ENCODE data around the gene LAMTOR4.
A peak's percentile ranks its signal among the peaks of the same experiment; 100 is the strongest.

LAMTOR4 gene

GRCh38 chr7:100153708-100154535, 5.2 kb downstream of the LAMTOR4 start:
- no peak for DNase-seq (ENCODE audit: low spot score)

DNA sequence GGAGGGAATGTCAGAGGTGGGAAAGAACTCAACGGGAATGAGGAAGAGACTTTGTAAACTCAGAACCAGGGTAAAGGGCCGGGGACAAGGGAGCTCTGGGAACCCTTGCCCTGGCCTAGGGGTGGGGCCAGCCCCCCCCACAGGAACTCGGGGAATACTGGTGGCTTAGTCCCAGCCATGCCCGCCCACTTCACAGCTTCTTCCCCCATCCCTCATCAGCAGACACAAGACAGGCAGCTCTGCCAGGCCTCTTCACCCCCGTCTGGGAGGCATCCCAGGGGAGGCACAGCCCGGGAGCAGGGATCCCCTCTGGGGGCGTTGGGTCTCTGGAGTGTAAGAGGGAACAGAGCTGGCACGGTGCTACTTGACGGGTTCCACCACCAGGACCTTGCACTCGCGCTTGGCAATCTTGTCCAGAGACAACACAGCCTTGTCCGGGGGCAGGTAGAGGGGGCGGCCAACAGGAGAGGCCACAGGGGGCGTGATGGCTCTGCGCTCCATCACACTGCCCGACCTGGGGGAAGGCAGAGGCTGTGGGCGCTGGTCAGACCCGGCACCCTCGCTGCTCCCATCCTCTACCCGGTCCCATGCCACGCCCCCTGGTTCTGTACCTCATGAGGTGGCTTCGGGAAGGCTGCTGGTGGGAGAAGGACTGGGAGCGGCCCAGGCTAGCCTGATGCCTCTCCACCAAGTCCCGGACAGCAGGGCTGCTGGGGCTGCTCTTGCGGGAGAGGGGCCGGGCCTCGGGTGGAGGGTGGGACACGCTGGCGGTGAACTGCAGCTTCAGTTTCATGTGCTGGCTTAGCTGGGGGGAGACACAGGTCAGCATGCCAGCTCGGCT, 6.2 kb downstream of the LAMTOR4 start:
- no peak for DNase-seq (ENCODE audit: low spot score)

DNA sequence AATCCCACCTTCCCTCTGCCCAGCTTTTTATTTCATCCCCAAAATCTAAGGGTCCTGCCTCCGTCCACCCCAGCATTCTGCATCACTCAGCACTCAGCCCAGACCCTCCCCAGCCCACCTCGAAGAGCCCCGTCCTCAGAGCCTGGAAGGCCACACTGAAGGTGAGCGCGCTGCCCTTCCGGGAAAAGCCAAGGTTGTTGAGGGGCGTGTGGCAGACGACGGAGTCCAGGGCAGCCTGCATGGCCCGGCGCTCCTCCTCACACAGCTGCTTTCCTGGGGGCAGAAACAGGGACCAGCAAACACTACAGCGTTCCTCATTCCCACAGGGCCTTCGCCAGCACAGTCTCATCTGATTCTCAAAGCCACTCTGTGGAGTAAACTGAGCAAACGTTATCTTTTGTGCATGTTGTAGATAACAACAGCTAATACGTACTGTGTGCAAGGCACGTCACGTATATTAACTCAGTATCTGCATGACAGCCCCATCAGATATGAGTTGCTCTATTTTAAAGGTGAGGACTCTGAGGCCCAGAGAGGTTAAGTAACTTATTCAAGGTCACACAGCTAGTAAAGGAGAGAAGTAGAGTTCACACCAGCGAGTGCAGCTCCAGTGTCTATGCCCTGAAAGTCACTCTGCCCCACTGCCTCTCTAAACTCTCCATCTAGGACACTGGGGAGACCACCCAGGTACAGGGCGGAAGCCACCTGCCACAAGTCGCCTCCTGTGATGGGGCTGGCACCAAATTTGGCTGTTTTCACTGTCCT, 7.0 kb downstream of the LAMTOR4 start:
- DNase-seq (ENCODE audit: low spot score): no peak

DNA sequence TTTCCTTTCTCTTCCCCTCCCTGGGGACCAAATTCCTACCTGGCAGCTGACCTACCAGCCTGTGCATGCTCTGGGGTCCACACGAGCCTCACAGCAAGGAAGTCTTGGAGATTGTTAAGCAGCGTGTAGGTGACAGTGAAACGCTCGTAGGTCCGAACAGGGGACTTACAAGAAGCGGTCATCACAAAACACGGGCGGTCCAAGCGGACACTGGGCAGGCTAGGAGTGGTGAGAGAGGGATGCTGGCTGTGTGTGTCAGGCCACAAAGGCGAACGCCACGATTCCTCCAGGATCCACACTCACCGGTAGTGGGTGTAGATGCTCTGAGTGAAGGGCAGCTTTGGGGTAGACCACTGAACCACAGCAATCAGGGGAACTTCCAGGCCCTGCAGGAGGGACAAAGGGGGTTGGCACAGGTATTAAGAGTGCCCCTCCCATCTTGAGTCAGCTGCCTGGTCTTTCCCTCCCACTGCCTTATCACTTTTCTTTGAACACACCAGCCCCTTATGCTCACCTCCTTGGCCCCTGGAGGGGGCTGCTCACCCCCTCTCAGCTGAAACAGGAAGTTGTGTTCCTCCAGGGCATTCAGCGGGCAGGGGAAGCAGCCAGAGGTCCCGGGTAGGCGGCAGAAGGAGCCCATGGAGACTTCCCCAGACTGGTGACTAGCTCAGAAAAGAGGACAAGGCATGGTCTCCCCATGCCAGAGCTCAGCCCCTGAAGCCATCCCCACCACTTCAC, 7.8 kb downstream of the LAMTOR4 start:
- DNase-seq (ENCODE audit: low spot score): no peak

DNA sequence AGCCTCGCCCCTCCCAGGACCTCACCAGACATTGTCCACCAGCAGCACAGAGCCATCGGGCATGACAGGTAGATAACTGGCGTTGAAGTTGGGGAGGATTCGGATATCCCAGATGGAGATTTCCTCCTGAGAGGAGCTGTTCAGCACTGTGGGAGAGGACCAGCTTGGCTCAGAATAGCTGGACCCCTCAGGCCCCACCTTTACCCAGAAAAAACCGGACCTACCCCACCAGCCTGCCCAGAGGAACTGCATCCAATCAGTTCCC, 8.3 kb downstream of the LAMTOR4 start:
- DNase-seq (ENCODE audit: low spot score): no peak

GRCh38 chr7:100157334-100158228, 8.9 kb downstream of the LAMTOR4 start:
- peak; percentile 68 for DNase-seq (ENCODE audit: low spot score)

DNA sequence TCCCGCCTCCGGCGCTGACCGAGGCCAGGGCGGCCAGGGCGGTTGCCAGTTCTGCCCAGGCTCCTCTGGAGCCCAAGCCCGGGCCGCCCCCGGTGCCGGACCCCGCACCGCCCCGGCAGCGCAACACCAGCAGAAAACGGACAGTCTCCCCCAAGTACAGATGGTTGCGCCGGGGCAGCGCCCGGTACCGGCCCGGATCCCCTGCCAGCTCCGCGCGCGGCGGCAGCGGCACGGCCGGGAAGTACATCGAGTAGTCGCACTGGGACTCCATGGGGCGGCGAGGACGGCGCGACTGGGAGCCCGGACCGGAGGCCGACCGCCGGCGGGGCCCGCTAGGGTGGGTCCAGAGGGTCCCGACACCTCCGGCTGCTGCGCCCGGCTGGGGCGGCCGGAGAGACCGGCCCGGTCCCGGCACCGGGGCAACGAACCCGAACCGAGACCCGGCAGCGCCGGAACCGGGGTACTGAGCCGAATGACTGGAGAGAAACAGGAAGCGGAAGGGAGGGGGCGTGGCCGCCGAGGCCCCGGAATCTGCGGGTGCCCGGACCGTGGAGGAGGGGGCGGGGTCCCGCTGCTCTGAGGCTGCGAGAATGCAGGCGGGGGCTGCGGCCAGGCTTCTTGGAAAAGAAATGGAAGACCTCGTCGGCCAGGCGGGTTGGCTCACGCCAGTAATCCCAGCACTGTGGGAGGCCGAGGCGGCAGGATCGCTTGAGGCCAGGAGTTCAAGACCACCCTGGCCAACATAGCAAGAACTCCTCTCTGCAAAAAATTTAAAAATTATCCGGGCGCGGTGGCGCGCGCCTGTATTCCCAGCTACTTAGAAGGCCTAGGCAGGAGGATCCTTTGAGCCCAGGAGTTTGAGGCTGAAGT, 9.7 kb downstream of the LAMTOR4 start, which contains the start of gene TRAPPC14:
TRAPPC14 (minus strand) TSS at position 495 of the 870 bp plus-strand sequence; CDS start at position 271, 224 bp downstream.
- peak; percentile 84 for DNase-seq (ENCODE audit: low spot score)

GRCh38 chr7:100159099-100159623, 10.4 kb downstream of the LAMTOR4 start:
- DNase-seq (ENCODE audit: low spot score): no peak

DNA sequence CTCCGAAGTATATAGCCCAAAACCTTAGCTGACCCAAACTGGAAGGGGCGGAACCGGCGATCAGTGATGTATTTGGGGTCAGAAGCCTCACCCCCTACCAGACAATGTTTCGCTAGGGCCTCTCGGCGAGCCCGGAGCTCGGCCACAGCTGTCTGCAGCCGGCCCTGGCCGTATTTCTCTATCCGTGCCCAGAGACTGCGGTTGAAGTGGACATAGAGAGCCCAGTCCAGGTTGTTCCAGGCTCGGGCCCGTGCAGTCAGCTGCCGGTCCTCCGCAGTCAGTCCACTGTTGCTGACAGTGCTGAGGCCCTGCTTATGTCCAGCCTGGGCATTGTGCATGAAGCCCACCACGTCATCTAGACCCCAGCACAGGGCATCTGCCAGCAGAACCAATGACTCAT, 11.3 kb downstream of the LAMTOR4 start:
- DNase-seq (ENCODE audit: low spot score): no peak

DNA sequence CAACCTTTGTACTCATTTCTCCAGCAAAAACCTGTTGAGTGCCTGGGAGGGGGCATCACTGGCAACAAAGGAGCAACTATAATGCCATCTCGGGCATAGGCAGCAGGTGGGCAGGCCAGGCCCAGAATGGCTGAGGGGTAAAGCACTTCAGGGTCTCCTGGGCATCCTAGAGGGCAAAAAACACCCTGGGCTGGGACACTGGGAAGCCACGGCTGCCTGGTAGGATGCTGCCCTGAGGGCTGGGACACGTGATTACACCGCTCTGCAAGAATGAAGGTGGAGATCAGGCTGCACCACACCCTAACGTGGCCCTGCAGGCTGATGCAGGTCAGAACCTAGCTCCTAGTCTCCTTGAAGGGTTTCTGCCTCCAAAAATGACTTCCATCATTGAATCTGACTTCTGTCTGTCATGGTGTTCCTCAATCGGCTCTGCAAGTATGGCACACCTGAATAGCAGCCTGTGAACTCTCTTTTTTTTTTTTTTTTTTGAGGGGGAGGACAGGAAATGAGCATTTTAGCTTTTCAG, 14.4 kb downstream of the LAMTOR4 start:
- no peak for DNase-seq (ENCODE audit: low spot score)

DNA sequence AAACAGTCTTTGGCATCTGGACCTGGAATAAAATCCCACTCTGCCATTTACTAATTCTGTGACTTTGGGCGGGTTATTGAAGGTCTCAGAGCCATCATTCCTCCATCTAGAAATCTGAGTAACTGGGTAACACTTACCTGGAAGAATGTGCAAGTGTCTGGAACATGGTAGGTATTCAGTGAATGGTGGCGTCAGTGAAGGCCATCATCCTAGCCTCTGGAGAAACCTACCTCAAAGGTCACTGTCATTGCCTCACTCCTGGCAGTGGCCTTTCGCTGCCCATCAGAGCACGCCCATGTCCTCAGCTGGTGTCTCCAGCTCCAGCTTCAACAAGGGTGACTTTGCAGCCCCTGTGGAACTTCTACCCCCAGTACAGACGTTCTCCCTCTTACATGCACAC, 15.2 kb downstream of the LAMTOR4 start:
- DNase-seq (ENCODE audit: low spot score): no peak

- DNase-seq (ENCODE audit: low spot score): no peak
Observed at GRCh38 chr7:100166317-100166940, 17.7 kb downstream of the LAMTOR4 start.

DNA sequence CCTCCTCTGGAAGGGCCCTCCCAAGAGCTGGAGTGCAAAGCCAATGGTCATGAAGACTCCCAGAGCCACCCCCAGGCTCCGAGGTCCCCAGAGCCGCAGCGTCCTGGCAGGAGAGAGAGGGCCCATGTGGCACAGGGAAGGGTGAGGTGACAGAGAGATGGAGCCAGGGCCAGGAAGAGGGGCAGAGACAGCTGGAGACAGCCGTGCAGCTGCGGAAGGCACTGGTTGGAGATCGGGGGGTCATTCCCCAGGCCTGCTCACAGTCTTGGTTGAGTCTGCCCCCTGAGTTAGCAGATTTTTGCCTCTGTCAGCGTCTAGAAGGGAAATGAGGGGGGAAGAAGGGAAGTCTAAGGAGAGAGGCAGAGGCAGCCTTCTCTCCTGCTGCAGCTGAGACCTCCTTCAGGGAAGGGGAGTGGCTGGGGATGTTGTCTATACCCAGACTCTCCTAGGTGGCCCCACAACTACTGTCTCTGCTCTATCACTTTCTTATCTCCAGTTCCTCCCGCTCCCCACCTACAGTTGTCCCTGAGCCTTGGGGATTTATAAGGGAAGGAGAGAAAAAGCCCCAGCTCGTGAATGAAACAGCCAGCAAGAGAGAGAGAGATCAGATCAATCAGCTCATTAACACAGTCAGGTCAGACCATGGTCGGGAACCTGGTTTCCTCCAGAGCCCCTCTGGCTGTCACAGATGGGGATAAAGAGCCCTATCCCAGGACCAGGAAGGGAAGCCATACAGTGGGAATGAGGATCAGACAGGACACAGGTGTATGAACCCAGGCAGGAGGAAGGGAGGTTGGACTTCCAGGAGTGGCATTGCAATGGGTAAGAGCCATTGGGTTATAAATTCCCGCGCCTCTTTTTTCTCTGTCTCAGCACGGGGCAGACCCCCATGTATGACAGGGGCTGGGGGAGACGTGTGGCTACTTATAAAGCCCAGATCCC, 18.5 kb downstream of the LAMTOR4 start:
- DNase-seq (ENCODE audit: low spot score): no peak

DNA sequence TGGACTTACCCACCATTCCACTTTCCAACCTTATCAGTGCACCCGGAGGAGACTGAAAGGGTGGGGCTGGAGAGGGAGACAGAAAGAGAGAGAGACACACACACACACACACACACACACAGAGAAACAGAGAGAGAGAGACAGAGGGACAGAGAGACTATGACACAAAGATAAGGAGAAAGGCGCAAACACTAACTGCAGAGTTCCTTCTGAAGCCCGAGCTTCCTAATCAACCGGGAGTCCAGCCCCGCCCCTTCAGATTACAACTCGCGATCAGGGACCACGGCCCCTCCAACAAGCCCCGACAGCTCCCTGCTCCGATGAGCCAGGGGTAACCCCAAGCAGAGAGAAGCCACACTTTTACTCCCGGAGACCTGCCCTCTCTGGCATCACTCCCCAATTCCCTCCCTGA, 19.2 kb downstream of the LAMTOR4 start:
- DNase-seq (ENCODE audit: low spot score): no peak

DNA sequence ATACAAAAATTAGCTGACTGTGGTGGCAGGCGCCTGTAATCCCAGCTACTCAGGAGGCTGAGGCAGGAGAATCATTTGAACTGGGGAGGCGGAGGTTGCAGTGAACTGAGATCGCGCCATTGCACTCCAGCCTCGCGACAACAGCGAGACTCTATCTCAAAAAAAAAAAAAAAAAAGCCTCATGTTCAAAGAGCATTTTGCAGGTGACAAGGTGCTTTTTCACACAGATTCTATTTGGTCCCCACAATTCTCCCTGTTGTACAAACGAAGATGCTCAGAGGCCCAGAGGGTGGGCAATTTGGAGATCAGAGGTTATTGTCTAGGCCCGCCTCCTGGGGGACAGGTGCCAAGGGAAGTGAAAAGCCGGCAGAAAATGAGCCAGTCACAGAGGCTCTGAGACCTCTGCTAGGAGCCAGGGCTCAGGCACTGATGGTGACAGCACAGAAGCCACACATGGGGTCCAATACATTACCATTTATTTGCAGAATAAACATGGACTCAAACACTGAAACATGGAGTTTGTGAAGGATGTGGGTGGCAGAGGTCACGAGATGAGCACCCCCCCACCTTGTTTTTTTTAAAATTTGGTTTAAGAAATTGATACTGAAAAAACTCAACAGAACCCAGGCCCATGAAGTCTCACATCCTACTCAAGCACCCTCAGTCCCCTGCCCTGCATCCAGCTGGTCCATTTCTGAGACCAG, 20.6 kb downstream of the LAMTOR4 start:
- no peak for DNase-seq (ENCODE audit: low spot score)

- DNase-seq (ENCODE audit: low spot score): no peak
Observed at GRCh38 chr7:100170101-100170897, 21.6 kb downstream of the LAMTOR4 start.
